CD4-positive, alpha-beta memory T cell (primary cell): ENCODE data around the gene DNLZ. TPM values are rescaled to one million over a fixed set of nuclear protein-coding genes. Genes with fewer than 3 reads are reported as not detected.

ENCODE experiments used
- CTCF ChIA-PET: fragments of 350-600 bp; sonication (Branson Sonifier 250); formaldehyde crosslinking; loops from one replicate; lab custom pipeline; 2021; ENCODE audit warnings: inconsistent platforms; ENCODE audit not compliant: partially characterized antibody; lab: Charles Lee
- POLR2A ChIA-PET: fragments of 350-600 bp; sonication (Branson Sonifier 250); formaldehyde crosslinking; loops from one replicate; lab custom pipeline; 2021; ENCODE audit not compliant: partially characterized antibody; lab: Charles Lee
- DNase-seq, 5 donors: peaks; one replicate each; pipeline versions ENCODE4 v3.0.0 to v3.0.0-alpha.2; 2020 to 2022; ENCODE audit warnings: mixed read lengths in 1 of 5
- H3K27ac ChIP-seq: one replicate; pipeline ENCODE4 v1.7.0; 2013; ENCODE audit warnings: low read depth, low read length
- H3K27me3 ChIP-seq: 2 replicates; pipeline ENCODE4 v1.7.0; 2013; ENCODE audit warnings: mild to moderate bottlenecking, low read length, moderate library complexity; ENCODE audit not compliant: insufficient read depth
- H3K36me3 ChIP-seq: 2 replicates; pipeline ENCODE4 v1.7.0; 2013; ENCODE audit warnings: mild to moderate bottlenecking, low read length, moderate library complexity; ENCODE audit not compliant: insufficient read depth
- H3K4me1 ChIP-seq: 2 replicates; pipeline ENCODE4 v1.7.0; 2013; ENCODE audit warnings: mild to moderate bottlenecking, low read length, moderate library complexity; ENCODE audit not compliant: insufficient read depth
- H3K4me3 ChIP-seq, 2 donors: one replicate each; pipeline ENCODE4 v1.7.0; 2013; ENCODE audit warnings: low read length in 2 of 2, mild to moderate bottlenecking in 1 of 2
- H3K9me3 ChIP-seq, 2 donors: one replicate each; pipeline ENCODE4 v1.7.0; 2013; ENCODE audit warnings: low read length in 2 of 2, control low read depth in 1 of 2; ENCODE audit not compliant: control insufficient read depth in 1 of 2
- H3K27ac Mint-ChIP-seq, 7 donors: one replicate each; pipeline ENCODE4 v1.8.0; 2020 to 2021; ENCODE audit warnings: mixed read lengths in 7 of 7, mild to moderate bottlenecking in 6 of 7, inconsistent platforms in 3 of 7, moderate library complexity in 3 of 7
- H3K27me3 Mint-ChIP-seq, 2 donors: one replicate each; pipeline ENCODE4 v1.8.0; 2020 to 2021; ENCODE audit warnings: mixed read lengths in 2 of 2
- H3K36me3 Mint-ChIP-seq, 2 donors: one replicate each; pipeline ENCODE4 v1.8.0; 2020 to 2021; ENCODE audit warnings: mixed read lengths in 2 of 2, inconsistent platforms in 1 of 2, mild to moderate bottlenecking in 1 of 2
- H3K4me1 Mint-ChIP-seq, 4 donors: one replicate each; pipeline ENCODE4 v1.8.0; 2020 to 2021; ENCODE audit warnings: mixed read lengths in 4 of 4, mild to moderate bottlenecking in 1 of 4
- H3K4me3 Mint-ChIP-seq, 8 donors: one replicate each; pipeline ENCODE4 v1.8.0; 2020 to 2021; ENCODE audit warnings: mixed read lengths in 8 of 8, mild to moderate bottlenecking in 7 of 8, moderate library complexity in 6 of 8, inconsistent platforms in 3 of 8
- H3K9me3 Mint-ChIP-seq, 8 donors: one replicate each; pipeline ENCODE4 v1.8.0; 2020 to 2021; ENCODE audit warnings: mixed read lengths in 8 of 8, mild to moderate bottlenecking in 5 of 8, inconsistent platforms in 3 of 8, moderate library complexity in 1 of 8
- intact Hi-C: fragments of 100-400 bp; cut with micrococcal nuclease; formaldehyde crosslinking; loops from one replicate; pipeline ENCODE4 v1.15.1; 2023
- polyA plus RNA-seq, 2 donors: library from polyadenylated mRNA; unstranded; fragments of 300-500 nt; fragmentation: Illumina TruSeq; gene quantifications; one replicate each; pipeline ENCODE4 v1.2.3, GENCODE V29; 2021
- total RNA-seq, 2 experiments: library from RNA; stranded (reverse); gene quantifications; one replicate each; pipeline ENCODE4 v1.2.3, GENCODE V29; 2021

Gene DNLZ
- total and polyA plus RNA-seq, 4 experiments from 2014 or later: 26.0 to 86.1 (median 51.8) TPM

DNA sequence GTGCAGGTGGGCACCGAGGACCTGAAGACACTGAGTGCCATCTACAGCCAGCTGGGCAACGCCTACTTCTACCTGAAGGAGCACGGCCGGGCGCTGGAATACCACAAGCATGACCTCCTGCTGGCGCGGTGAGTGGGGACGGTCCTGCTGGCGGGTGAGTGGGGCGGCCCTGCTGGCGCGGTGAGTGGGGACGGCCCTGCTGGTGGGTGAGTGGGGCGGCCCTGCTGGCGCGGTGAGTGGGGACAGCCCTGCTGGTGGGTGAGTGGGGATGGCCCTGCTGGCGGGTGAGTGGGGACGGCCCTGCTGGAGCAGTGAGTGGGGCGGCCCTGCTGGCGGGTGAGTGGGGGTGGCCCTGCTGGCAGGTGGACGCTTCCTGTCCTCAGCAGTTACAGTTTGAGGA is 29.0 kb downstream of the DNLZ start:
- no peak overlapping the region for H3K4me3 Mint-ChIP-seq
- no peaks in the 10 kb centered on the region for H3K27me3 ChIP-seq
- no peak overlapping the region for H3K27ac ChIP-seq
- H3K27me3 Mint-ChIP-seq: no peaks in the 10 kb centered on the region
- H3K9me3 ChIP-seq: no peaks in the 10 kb centered on the region
- H3K9me3 Mint-ChIP-seq: no peaks in the 10 kb centered on the region
- ChIA-PET CTCF (no interaction called here), POLR2A (interaction anchor here (1.6 kb wide), 1 partner anchor 29 kb away, joined by 5 read pairs; the partner anchor contains the start of gene DNLZ)
- no peaks in the 10 kb centered on the region for H3K36me3 Mint-ChIP-seq
- no peak overlapping the region for H3K4me3 ChIP-seq
- intact Hi-C loops: no loop called here
- no peak overlapping the region for H3K27ac Mint-ChIP-seq
- H3K4me1 ChIP-seq: no peaks in the 10 kb centered on the region
- H3K36me3 ChIP-seq: no peaks in the 10 kb centered on the region
- no peak for DNase-seq
- H3K4me1 Mint-ChIP-seq: no peaks in the 10 kb centered on the region

DNA sequence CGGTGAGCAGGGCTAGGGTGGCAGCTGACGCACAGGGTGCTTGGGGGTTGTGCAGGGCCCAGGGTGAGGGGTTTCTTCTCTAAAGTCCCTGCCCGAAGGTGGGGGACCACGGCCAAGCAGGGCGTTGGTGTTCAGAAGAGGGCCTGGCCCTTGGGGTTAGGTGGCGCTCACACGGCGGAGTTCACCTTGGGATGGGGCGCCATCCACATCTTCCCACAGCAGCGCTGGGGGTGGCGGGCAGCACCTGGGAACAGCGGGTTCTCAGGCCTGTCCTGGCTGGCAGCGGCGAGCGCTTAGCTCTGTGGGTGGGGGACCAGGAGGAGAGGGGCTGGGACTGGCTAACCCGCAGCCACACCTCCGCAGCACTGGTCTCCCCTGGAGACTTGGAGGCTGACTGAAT is 30.1 kb downstream of the DNLZ start:
- H3K27ac Mint-ChIP-seq: peak overlapping the region in 1 of 7 donors; percentile 25
- no peaks in the 10 kb centered on the region for H3K9me3 Mint-ChIP-seq
- DNase-seq: no peak

GRCh38 chr9:136333045-136333444 is 30.5 kb downstream of the DNLZ start:
- no peaks in the 10 kb centered on the region for H3K36me3 Mint-ChIP-seq
- H3K4me3 Mint-ChIP-seq: no peak overlapping the region
- no peaks in the 10 kb centered on the region for H3K9me3 ChIP-seq
- H3K27ac ChIP-seq: no peak overlapping the region
- CTCF ChIA-PET: no interaction called here
- intact Hi-C loops: no loop called here
- H3K4me3 ChIP-seq: no peak overlapping the region
- no peaks in the 10 kb centered on the region for H3K36me3 ChIP-seq
- H3K27me3 ChIP-seq: no peaks in the 10 kb centered on the region
- no peaks in the 10 kb centered on the region for H3K9me3 Mint-ChIP-seq
- POLR2A ChIA-PET: no interaction called here
- peaks cover 11% of the 10 kb centered on the region for H3K4me1 ChIP-seq
- H3K27ac Mint-ChIP-seq: no peak overlapping the region
- no peak for DNase-seq
- H3K27me3 Mint-ChIP-seq: no peaks in the 10 kb centered on the region
- peaks cover 0 to 8% (median 3%) of the 10 kb centered on the region in 4 donors for H3K4me1 Mint-ChIP-seq

More for the DNA sequence above, 30.1 kb downstream of the DNLZ start:
- intact Hi-C loops: no loop called here
- Histone ChIP-seq H3K4me3 (no peak overlapping the region), H3K27ac (no peak overlapping the region), H3K36me3 (no peaks in the 10 kb centered on the region), H3K27me3 (no peaks in the 10 kb centered on the region), H3K9me3 (no peaks in the 10 kb centered on the region), H3K4me1 (peaks cover 7% of the 10 kb centered on the region)
- POLR2A ChIA-PET: no interaction called here
- CTCF ChIA-PET: no interaction called here
- no peaks in the 10 kb centered on the region for H3K27me3 Mint-ChIP-seq
- no peaks in the 10 kb centered on the region for H3K36me3 Mint-ChIP-seq
- H3K4me1 Mint-ChIP-seq: peaks cover 0 to 6% (median 3%) of the 10 kb centered on the region in 4 donors
- no peak overlapping the region for H3K4me3 Mint-ChIP-seq

- Histone ChIP-seq H3K9me3 (no peaks in the 10 kb centered on the region), H3K4me1 (peaks cover 12% of the 10 kb centered on the region), H3K4me3 (no peak overlapping the region), H3K27ac (no peak overlapping the region), H3K36me3 (no peaks in the 10 kb centered on the region), H3K27me3 (no peaks in the 10 kb centered on the region)
- H3K36me3 Mint-ChIP-seq: no peaks in the 10 kb centered on the region
- no peak overlapping the region for H3K4me3 Mint-ChIP-seq
- intact Hi-C loops: no loop called here
- POLR2A ChIA-PET: no interaction called here
- DNase-seq: no peak
- H3K27ac Mint-ChIP-seq: no peak overlapping the region
- H3K4me1 Mint-ChIP-seq: peaks cover 0 to 8% (median 3%) of the 10 kb centered on the region in 4 donors
- no peaks in the 10 kb centered on the region for H3K27me3 Mint-ChIP-seq
- H3K9me3 Mint-ChIP-seq: no peaks in the 10 kb centered on the region
- CTCF ChIA-PET: no interaction called here
Observed at GRCh38 chr9:136332482-136332983, 31.0 kb downstream of the DNLZ start.

- no peaks in the 10 kb centered on the region for H3K36me3 ChIP-seq
- Mint-ChIP-seq H3K36me3 (no peaks in the 10 kb centered on the region), H3K4me1 (peaks cover 0 to 8% (median 3%) of the 10 kb centered on the region in 4 donors), H3K9me3 (no peaks in the 10 kb centered on the region), H3K27me3 (no peaks in the 10 kb centered on the region), H3K27ac (no peak overlapping the region), H3K4me3 (no peak overlapping the region)
- peaks cover 15% of the 10 kb centered on the region for H3K4me1 ChIP-seq
- no peaks in the 10 kb centered on the region for H3K9me3 ChIP-seq
- CTCF ChIA-PET: no interaction called here
- intact Hi-C loops: no loop called here
- H3K27me3 ChIP-seq: no peaks in the 10 kb centered on the region
- POLR2A ChIA-PET: no interaction called here
- DNase-seq: no peak
- H3K4me3 ChIP-seq: no peak overlapping the region
- H3K27ac ChIP-seq: no peak overlapping the region
Observed at GRCh38 chr9:136331556-136332481, 31.7 kb downstream of the DNLZ start.

GRCh38 chr9:136331030-136331429 is 32.5 kb downstream of the DNLZ start:
- Histone ChIP-seq H3K4me3 (no peak overlapping the region), H3K36me3 (no peaks in the 10 kb centered on the region), H3K27me3 (no peaks in the 10 kb centered on the region), H3K9me3 (no peaks in the 10 kb centered on the region), H3K4me1 (peaks cover 16% of the 10 kb centered on the region), H3K27ac (no peak overlapping the region)
- H3K4me3 Mint-ChIP-seq: no peak overlapping the region
- intact Hi-C loops: no loop called here
- no peak for DNase-seq
- ChIA-PET CTCF (no interaction called here), POLR2A (interaction anchor here (0.6 kb wide), 1 partner anchor 18 kb away, joined by 5 read pairs; no protein-coding TSS in a partner anchor)
- H3K4me1 Mint-ChIP-seq: peaks cover 0 to 8% (median 3%) of the 10 kb centered on the region in 4 donors
- no peaks in the 10 kb centered on the region for H3K9me3 Mint-ChIP-seq
- H3K36me3 Mint-ChIP-seq: no peaks in the 10 kb centered on the region
- H3K27me3 Mint-ChIP-seq: no peaks in the 10 kb centered on the region
- H3K27ac Mint-ChIP-seq: no peak overlapping the region

GRCh38 chr9:136330406-136330990 is 33.0 kb downstream of the DNLZ start:
- no peaks in the 10 kb centered on the region for H3K9me3 ChIP-seq
- Mint-ChIP-seq H3K27me3 (no peaks in the 10 kb centered on the region), H3K36me3 (no peaks in the 10 kb centered on the region), H3K4me3 (no peak overlapping the region), H3K27ac (no peak overlapping the region), H3K4me1 (peaks cover 0 to 8% (median 3%) of the 10 kb centered on the region in 4 donors), H3K9me3 (no peaks in the 10 kb centered on the region)
- no peaks in the 10 kb centered on the region for H3K36me3 ChIP-seq
- H3K27me3 ChIP-seq: no peaks in the 10 kb centered on the region
- no peak overlapping the region for H3K4me3 ChIP-seq
- peaks cover 16% of the 10 kb centered on the region for H3K4me1 ChIP-seq
- no peak overlapping the region for H3K27ac ChIP-seq
- no peak for DNase-seq
- intact Hi-C loops: no loop called here
- ChIA-PET CTCF (no interaction called here), POLR2A (interaction anchor here (0.6 kb wide), 1 partner anchor 17 kb away, joined by 5 read pairs; no protein-coding TSS in a partner anchor)
